ENCODE results near the gene SDK1.

SDK1 gene

GRCh38 chr7:3964980-3965606 is 664.0 kb downstream of the SDK1 start:
- DNase-seq = no peak

- DNase-seq = no peak
Observed at GRCh38 chr7:3965794-3966395, 664.8 kb downstream of the SDK1 start.

- no peak for DNase-seq
Observed at GRCh38 chr7:3968234-3968633, 667.2 kb downstream of the SDK1 start.

DNA sequence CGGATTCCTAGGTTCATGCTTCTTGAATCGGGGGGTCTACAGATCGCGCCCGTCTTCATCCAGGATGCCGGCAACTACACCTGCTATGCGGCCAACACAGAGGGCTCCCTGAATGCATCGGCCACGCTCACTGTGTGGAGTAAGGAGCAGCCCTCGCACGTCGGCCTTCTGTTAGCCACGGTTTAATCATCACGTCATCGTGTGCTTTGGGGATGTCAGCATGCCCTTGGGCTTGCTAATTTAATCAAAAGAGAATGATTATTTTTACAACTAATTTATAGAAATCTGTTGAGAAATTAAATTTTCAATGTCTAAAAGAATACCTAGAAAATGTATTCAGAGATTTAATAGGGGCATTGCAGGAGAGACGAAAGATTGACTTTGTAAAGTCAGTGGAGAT is 668.2 kb downstream of the SDK1 start:
- DNase-seq = no peak

DNA sequence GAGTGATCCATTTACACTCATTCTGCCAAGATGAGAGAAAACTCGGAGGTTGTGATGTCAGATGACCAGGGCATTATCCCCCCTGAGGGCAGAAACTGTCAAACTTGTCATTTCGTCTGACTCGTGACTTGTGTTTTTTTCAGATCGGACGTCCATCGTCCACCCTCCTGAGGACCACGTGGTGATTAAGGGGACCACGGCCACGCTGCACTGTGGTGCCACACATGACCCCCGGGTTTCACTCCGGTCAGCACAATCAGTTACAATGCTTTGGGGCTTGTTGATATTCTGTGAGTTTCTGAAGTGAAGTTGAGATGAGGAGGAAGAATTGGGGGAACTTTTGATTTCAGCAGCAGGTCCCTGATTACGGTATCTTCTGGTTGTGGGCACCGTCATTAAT is 670.3 kb downstream of the SDK1 start:
- DNase-seq = no peak

DNA sequence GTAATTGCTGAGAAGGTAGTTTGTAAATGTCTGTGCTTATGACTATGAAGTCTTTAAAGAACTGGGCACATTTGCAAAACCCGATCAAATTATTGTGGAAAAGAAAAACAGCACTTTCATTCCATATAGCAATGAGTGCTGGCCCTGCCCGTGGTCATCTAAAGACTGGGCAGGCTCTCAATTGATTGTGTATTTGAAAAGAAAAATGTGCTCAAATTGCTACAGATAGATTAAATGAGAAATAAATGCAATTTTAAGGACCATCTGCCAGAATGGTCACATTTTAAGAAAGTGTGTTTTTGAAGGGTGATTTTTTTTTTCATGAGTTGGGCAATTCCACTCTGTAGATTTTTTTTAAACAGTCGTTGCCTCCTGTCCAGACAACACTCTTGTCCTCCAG is 672.2 kb downstream of the SDK1 start:
- no peak for DNase-seq

DNA sequence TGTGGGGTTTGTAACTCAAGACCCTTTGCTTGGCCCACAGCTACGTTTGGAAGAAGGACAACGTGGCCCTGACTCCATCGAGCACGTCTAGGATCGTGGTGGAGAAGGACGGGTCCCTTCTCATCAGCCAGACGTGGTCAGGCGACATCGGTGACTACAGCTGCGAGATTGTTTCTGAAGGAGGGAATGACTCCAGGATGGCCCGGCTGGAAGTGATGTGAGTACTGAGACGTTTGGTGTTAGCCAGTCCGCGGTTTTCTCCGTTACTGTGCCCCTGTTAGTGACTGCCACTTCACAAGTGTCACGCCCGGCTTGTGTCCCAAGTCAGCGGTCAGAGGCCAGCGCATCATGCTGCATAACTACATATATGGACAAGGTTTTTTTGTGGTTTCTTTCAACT is 673.3 kb downstream of the SDK1 start:
- no peak for DNase-seq

- no peak for DNase-seq
Observed at GRCh38 chr7:3975371-3975770, 674.3 kb downstream of the SDK1 start.

DNA sequence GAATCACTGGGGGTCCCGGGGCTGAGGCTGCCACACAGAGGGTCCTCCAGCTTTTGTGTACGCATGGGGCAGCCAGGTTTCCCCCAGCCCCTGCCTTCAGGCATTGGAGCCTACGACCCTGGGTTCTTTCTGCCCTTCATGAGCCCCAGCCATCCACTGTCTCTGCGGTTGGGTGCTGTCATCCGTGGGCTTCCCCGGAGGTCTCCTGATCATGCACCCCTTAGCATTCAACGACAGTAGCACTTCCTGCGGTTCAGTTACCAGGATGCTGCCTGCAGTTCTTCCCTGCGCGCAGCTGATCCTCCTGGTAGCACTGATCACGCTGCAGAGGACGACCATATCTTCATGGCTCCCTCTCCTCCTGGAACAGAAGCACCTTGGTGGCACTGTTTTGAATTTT is 676.3 kb downstream of the SDK1 start:
- no peak for DNase-seq

- DNase-seq = no peak
Observed at GRCh38 chr7:3978839-3979238, 677.8 kb downstream of the SDK1 start.

- no peak for DNase-seq
Observed at GRCh38 chr7:3979611-3980299, 678.7 kb downstream of the SDK1 start.

- DNase-seq = no peak
Observed at GRCh38 chr7:3980300-3980643, 679.2 kb downstream of the SDK1 start.

DNA sequence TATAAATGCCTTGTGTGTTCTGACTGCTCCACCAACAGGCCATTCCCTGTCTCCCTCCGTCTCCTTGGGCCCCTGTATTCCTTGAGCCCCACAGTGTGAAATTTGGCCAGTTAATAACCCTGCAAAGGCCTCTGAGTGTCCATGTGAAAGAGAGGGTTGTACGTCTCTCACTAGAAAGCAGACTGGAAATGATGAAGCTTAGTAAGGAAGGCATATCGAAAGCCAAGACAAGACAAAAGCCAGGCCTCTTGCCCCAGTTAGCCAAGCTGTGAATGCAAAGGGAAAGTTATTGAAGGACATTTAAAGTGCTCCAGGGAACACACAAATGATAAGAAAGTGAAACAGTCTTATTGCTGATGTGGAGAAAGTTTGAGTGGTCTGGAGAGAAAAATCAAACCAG is 680.2 kb downstream of the SDK1 start:
- DNase-seq = no peak

- DNase-seq = no peak
Observed at GRCh38 chr7:3984456-3984855, 683.4 kb downstream of the SDK1 start.

DNA sequence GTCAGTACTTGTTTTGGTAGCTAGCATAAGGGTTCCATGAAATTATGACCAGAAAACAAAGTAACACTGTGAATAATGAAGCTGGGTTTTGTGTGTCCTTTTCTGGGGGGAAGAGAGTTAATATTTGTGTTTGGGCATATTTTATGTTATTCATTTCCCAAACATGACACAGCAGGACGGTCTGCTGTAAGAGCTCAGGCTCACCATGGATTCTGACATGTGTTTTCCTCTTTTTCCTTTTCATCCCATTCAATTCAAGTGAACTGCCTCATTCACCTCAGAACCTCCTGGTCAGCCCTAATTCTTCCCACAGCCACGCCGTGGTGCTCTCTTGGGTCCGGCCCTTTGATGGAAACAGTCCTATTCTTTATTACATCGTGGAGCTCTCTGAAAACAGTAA is 685.9 kb downstream of the SDK1 start:
- no peak for DNase-seq

GRCh38 chr7:3987426-3987927 is 686.4 kb downstream of the SDK1 start:
- DNase-seq = no peak

DNA sequence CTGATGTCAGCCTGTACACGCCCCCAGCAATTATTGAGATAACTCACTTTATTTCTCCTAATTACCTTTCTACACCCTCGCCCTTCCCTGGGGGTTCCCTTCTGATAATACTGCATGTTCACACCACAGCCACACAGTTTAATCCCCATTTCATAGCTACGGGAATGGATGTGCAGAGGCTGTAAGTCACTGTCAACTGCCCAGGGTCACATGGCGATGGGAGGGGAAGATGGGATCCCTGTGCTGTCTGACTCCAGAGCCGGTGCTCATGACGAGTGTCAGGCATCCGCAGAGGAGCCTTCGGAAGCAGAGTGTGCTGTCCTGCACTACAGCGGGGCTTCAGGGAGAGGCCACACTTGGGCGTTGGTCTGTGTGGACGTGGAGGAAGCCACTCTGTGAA is 688.7 kb downstream of the SDK1 start:
- no peak for DNase-seq

DNA sequence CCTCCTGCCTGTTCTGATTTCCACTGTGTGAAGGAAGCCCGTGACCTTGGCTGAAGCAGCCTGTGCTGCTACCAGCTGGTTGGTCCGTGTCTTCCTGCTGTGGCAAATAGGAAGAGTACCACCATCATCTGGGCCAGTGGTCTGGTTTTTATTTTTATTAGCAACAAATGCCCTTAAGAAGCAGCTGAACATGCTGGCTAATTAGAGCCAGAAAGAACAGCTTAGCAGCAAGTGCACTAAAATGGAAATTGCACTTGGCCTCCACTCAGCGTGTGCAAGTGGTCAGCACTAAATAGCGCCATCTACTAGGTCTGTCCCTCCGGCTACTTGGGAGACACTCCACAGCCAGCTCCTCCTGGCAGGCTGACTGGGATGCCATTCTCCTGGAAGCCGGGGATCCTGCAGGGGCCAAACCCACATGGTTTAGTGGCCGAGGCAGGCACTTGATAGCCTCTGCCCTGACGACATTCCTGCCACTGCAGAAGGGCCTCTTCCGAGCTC is 690.7 kb downstream of the SDK1 start:
- DNase-seq = no peak

DNA sequence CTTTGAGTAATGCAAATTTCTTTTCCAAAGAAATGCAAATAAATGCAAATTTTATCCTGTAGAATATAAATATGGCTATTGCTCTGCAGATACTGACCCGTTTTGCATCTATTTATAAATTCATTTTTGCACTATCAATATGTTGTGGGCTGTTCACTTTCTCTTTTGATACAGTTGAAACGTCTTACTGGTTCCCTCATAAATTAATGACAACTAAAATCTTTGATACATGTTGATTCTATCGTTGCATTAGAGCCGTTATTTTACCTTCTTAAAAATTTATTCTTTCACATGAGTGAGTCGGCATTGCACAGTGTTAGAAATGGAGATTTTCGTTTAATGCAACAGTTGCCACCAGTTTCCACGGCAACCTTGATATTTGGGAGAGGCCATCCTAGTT is 691.8 kb downstream of the SDK1 start:
- DNase-seq = no peak

DNA sequence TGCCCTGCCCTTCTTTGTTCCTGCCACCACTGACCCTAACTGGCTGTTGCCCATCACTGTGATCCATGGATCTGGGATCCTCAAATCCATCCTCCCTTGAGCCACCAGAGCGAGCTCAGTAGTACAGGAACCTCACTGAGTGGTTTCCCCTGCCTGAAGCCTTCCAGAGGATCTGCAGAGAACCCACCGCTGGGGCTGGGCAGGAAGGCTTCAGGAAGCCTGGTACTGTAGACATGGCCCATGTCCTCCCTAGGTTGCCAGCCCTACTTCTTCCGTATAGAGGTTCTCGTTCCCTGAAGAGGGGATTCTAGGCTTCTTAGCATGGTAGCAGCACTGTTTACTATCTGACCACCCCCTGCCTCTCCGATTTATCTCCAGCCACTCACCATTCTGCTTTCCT is 693.7 kb downstream of the SDK1 start:
- DNase-seq = no peak

DNA sequence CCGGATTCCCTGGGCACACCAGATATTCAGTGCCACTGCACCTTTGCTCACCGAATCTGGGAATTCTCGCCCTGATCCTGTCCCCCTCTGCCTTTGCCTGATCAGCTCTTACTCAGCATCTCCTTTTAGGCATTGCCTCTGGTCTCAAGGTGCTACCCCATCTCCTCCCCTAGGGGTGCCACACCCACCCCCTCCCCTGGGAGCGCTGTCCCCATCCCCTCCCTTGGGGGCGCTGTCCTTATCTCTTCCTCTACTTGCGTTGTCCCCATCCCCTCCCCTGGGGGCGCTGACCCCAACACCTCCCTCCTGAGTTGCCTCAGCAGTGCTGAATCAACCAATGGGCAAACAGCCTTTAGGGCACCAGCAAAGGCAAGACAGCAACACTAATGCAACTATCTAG is 694.1 kb downstream of the SDK1 start:
- DNase-seq = no peak

DNA sequence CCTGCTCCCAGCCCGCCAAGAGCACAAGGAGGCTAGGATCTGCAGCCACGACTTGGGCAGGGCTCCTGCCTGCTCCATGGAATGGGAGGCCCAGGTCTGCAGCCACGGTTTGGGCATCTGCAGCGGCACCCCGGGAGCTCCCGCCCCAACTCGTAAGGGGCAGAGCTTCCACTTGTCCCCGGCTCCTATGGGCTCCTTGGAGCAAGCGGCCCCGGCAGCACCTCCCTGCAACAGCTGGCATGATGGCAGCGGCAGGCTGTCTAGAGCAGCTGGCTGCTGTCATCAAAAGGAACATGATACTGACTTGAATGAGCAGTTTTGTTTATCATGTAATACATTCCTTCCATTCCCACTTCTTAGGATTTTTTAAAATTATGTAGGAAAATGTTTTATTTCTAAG is 697.0 kb downstream of the SDK1 start:
- no peak for DNase-seq

GRCh38 chr7:4000139-4000538 is 699.1 kb downstream of the SDK1 start:
- DNase-seq = no peak

- DNase-seq = no peak
Observed at GRCh38 chr7:4000934-4001333, 699.9 kb downstream of the SDK1 start.
